A673 (cell line): ENCODE data around the gene HS6ST2.

Experiments used
- EZH2 ChIP-seq: fragments of 200-600 bp; sonication (generic); IDR thresholded peaks from 2 replicates; pipeline ENCODE4 v1.6.1; 2017; ENCODE audit warnings: borderline replicate concordance, low read depth, mild to moderate bottlenecking, mixed read lengths, antibody characterized with exemption, low read length; ENCODE audit not compliant: poor library complexity, severe bottlenecking
- TF ChIP-seq, protein P1 (sequence below): fragments of 300-800, 200-600 bp; sonication (generic); conservative IDR thresholded peaks from 2 replicates; pipeline ENCODE4 v1.5.1; 2017; ENCODE audit warnings: low read depth, mild to moderate bottlenecking, antibody characterized with exemption, low read length, moderate library complexity, mixed read lengths

DNA sequence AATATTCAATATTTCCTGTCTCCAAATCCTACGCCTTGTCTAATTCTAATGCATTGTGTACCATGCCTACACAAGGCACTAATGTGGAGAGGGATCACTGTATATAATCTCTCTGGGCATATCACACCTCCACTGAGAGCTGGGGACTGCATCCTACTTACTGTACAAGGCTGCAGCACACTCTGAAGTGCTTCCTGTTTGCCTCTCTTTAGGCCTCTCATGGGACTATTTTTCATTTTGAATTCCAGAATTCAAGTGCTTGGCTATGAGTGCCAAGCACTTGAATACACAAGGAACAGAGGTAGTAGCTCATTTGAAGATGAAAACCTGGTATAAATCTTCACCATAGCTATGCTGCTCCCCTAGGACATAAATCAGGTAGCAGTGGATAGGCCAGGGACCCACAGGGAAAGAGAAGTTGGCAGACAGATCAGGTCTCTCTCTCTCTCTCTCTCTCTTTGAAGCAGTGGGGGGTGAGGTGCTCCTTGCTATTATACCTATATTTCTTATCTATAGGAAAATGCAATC, 239.9 kb downstream of the HS6ST2 start:
- TF ChIP-seq, protein P1, sequence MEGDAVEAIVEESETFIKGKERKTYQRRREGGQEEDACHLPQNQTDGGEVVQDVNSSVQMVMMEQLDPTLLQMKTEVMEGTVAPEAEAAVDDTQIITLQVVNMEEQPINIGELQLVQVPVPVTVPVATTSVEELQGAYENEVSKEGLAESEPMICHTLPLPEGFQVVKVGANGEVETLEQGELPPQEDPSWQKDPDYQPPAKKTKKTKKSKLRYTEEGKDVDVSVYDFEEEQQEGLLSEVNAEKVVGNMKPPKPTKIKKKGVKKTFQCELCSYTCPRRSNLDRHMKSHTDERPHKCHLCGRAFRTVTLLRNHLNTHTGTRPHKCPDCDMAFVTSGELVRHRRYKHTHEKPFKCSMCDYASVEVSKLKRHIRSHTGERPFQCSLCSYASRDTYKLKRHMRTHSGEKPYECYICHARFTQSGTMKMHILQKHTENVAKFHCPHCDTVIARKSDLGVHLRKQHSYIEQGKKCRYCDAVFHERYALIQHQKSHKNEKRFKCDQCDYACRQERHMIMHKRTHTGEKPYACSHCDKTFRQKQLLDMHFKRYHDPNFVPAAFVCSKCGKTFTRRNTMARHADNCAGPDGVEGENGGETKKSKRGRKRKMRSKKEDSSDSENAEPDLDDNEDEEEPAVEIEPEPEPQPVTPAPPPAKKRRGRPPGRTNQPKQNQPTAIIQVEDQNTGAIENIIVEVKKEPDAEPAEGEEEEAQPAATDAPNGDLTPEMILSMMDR: no peak
- no peak for TF ChIP-seq EZH2
